Fibroblast of skin of left biceps (primary cell): ENCODE measurements around the gene MYZAP.

Experiments used
- DNase-seq, 2 experiments: peaks; one replicate each; pipeline ENCODE4 v3.0.0-alpha.2; 2013; ENCODE audit warnings: low read depth in 2 of 2

Gene MYZAP

DNA sequence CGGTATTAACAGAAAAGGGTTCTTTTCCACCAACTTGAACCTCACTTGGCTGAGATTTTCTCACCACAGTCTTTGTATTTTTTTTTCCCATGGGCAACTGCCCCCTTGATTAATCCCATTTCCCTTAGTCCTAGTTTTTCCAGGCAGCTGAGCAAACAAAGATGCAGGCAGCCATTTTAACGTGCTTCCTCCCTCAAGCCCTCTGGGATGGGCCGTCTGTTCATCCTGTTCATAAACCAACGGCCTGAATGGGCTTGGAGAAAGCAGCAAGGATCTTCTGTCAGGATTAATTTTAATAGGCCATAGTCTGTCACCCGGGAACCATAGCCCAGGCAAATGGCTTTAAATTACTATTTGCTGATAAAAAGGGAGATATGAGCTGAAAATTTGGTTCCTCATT, 104.4 kb downstream of the MYZAP start:
- DNase-seq = no peak

DNA sequence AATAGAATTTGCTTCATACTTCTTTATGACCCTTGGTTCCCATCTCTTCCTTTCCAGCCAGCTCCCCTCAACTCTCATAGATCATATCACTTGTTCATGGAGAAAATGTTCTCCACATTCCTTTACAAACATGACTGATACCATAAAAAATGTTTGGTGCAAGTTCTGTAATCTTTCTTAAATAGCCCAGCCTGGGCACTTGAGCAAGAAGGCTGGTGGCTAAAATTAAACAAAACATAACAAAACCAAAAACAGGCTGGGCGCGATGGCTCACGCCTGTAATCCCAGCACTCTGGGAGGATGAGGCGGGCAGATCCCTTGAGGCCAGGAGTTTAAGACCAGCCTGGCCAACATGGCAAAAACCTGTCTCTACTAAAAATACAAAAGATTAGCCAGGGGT, 105.9 kb downstream of the MYZAP start:
- no peak for DNase-seq

DNA sequence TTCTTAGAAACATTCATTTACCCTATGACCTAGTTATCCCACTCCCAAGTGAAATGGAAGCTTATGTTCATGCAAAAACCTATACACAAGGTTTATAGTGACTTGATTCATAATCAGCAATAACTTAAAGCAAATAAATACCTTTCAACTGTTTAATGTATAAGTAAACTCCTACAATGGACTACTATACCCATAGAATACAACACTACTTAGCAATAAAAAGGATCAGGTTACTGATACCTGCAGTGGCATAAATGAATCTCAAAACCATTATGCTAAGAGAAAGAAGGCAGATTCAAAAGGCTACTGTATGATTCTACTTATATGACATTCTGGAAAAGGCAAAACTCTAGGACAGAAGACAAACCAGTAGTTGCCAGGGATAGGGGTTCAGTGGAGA, 106.5 kb downstream of the MYZAP start:
- no peak for DNase-seq

DNA sequence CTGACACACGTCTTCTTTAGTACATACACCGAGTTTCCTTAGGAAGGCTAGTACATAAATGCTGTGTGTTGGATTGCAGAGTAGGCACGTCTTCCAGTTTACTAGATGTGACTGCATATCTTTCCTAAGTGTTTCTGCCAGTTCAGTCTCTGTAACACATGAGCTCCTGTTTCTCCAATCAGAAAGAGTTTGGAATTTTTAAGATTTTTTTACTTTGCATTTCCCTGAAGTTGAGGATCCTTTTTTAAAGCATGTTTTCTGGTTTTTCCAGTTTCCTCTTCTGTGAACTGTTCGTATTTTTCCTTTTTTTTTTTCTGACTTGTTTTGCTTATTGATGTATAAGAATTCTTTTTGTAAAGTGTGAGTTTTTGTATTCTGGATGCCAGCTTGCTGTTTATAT, 107.3 kb downstream of the MYZAP start:
- DNase-seq = no peak

DNA sequence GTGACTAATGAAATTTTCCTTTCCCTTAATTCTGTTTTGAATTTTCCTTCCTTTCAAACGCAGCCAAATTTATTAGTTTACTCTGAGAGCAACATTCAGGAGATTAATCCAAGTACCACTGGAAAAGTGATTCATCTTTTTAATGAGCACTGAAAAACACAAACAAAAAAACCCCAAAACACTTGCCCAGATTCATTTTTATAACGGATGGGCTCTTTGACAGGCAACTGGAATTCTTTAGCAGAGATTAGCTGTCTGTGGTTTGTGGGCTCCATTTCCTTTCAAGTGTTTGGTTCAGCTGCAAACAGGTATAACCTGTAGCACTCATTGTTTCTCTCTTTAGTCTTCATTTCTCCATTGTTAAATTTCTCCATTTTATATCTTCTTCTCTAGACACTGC, 111.7 kb downstream of the MYZAP start:
- DNase-seq = no peak

DNA sequence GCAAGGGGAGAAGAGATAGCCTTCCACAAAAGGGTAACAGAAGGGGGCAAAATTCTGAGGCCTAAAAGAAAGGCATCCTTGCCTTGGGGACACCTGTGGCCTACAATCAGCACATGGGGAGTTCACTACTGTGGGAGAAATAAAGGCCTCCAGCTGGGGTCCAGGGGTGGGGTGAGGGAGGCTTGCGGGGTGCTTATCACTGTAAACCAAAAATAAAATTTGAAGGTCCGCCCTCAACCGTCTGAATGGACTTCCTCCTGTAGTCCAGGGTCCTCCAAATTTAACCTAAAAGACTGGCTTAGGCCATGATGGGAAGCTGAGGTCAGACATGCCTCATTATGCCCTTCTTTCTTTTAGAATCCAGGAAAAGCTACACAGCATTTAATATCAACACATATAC, 112.7 kb downstream of the MYZAP start:
- DNase-seq = no peak

DNA sequence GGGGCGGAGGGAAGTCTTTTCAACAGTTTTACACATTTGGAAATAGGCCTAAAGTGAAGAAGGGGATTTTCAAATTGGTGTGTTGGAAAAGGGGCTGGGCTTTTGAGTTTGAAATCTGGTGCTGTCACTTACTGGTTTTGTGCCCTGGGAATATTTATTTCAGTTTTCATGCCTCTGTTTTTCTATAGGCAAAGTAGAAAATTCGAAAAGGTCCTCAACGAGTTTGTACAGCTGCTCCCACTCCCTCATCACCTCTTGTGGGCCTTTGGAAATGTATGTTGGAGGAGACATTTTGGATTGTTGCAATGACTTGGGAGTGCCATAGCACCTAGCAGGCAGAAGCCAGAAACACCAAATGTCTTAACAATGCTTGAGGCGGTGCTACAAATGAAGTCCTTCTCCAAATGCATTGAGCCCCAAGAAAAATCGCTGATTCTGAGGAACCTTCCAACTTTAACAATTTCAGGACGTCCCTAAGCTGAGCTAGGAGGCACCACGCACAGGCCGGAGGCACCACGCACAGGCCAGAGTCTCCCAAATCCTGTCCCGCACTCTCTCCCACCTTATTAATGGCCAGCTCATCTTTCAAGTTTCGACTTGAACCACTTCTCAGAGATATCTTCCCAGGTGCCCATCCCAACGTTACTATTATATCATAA, 114.2 kb downstream of the MYZAP start:
- DNase-seq = no peak

DNA sequence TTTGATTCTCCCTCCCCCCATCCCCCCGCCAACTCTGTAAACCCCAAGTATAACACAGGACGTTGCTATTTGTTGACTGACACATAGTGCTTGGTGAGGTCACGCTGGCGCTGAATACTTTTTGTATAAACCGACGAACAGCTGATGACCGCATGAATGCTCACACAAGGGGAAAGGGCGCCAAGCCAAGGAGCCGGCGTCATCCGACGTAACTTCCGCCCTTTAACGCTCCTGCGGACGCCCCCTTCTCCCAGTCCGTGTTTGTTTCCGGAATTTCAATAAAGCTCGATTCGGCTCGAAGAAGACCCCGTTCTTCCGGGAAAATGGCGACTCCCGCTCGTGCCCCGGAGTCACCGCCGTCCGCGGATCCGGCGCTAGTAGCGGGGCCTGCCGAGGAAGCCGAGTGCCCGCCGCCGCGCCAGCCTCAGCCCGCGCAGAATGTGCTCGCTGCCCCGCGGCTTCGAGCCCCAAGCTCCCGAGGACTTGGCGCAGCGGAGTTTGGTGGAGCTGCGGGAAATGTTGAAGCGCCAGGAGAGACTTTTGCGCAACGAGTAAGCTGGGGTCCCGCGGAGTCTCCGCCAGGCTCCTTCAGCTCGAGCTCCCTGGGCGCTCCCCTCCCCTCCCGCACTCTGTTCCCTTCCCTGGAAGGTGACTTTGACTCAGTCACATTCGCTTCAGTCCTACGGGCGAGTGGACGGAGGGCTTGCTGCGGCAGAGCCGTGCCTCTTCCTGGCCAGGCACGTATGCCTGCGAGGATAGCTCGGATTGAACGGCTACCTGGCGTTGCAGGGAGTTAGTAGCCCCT, 114.9 kb downstream of the MYZAP start, which contains the start of gene POLR2M:
POLR2M (plus strand) TSS at position 310 of the 805 bp plus-strand sequence; CDS start at position 439, 129 bp downstream.
- peak; percentile 95 to 96 for DNase-seq

DNA sequence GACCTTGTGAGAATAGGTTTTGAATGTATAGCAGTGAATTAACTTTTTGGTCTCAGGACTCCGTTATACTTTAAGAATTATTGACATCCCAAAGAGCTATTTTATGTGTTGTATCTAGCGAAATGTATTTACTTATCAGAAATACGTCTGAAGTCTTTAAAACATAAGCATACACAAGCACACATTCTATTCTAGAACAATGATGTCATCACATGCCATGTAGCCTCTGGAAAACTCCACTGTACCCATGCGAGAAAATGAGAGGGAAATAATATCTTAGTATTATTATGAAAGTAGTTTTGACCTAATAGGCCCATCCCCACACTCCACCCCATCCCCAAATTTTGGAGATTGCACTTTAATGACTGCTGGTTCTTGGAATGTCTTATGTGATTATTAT, 116.3 kb downstream of the MYZAP start:
- no peak for DNase-seq

DNA sequence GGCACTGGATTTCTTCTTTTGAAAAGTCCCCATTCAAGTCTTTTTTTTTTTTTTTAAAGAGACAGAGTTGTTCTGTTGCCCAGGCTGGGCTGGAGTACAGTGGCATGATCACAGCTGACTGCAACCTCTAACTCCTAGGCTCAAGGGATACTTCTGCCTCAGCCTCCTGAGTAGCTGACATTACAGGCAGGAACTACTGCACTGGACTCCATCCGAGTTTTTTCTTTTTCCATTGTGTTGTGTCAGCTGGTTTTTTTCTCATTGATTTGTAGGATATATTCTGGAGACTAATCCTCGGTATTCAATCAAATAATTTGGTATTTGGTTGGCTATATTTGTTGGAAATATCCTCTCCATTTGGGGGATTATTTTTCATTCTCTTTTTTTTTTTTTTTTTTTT, 126.6 kb downstream of the MYZAP start:
- no peak for DNase-seq

DNA sequence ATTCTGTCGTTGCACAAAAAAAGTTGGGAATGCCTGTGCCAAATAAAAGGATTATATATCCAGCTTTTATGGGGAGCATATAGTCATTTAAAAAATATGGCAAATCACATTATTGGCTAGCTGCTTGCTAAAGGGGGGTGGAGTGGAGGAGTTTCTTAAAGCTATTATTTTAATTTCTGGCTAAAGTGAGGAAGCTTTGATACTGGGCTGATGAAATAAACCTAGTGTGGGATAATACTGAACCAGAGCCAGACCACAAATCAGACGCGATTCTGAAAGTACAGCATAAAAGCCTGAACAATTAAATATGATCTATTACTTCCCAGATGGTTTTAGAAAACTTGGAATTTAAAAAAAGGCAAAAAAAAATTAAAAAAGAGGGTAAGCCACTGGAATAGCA, 129.2 kb downstream of the MYZAP start:
- DNase-seq = peak; percentile 69 to 76

DNA sequence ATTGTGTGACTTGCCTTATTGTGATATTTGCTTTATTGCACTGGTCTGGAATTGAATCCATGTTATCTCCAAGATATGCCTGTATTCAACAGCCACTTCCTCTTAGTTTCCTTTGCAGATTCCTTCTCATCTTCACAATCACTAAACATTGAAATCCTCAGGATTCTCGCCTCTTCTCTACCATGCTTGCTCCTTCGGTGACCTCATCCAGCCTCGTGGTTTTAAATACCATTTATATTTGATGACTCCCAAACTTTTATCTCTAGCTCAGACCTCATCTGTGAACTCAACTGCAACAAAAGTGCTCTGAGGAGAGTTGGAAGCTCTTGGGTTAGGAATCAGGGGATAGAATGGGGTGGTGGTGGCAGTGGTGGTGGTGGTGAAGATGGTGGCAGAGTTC, 134.7 kb downstream of the MYZAP start:
- no peak for DNase-seq

DNA sequence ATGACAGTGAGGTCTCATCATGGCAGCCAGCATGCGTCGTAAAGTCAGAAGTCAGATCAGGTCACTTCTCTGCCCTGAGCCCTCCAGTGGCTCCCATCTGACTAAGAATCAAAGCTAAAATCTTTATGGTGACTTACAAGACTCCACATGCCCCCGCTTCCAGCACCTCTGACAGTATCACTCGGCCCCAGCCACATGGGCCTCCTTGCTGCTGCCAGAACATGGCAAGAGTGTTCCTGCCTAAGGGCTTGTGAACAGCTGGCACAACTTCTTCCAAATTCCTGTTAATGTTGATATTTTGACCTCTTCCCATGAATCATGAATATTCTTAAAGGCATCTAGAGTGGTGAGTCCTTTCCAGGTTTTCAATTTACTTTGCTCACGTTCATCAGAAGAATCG, 135.3 kb downstream of the MYZAP start:
- DNase-seq = no peak

DNA sequence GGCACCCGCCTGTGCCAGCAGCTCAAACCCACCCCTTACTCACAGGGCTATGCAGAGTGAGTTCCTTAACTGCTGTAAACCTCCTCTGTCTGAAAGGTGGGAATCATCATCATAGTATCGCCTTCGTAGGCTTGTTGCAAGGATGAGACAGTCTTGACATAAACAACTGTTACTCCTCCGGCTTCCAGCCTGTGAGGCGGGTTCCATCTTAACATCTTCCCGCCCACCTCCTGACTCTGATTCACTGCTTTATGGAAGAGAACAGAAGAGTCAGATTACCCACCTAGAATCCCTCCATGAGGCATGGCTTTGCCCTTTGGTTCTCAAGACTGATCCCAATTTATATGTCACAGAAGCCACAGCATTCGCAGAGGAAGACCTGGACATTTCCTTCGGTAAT, 136.7 kb downstream of the MYZAP start:
- DNase-seq = no peak

DNA sequence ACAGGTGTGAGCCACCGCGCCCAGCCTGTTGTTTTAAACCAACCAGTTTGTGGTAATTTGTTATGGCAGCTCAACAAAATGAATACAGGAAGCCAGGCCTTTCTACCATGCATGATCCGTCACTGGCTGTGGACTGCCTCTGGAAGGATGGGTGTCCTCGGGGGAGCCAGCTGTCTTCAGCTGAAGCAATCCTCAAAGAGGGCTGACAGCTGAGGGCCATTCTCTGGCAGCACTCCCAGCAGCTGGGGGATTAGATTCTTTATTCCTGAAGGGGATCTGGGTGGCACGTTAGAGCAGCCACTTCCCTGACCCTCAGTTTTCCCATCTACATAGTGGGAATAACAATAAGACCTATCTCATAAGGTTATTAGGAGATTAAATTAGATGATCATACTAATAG, 139.2 kb downstream of the MYZAP start:
- DNase-seq = no peak

DNA sequence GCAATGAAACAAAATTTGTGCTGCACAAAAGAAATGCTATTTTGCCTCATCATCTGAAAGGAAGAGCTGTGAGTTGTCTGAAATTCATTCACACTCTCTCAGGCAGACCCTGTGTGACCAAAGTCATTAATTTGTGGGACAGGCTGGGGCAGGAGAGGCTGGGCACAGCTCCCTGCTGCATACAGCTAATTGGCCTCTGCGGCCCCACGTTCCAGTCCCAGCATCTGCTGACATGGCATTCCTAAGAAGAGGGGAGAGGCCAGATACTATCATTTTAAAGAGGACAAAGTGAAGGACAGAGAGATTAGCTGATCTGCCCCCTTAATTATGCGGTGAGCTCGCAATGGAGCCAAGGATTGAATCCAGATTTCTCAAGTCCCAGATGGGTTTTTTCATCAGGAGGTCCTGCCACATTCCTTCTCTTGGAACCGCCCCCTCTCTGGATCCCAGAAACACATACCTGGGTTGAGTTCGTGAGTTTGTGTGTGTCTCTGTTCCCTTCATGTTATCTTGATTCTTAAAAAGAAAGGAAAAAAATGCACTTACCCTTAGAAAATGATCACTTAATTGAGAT, 139.9 kb downstream of the MYZAP start:
- DNase-seq = no peak

DNA sequence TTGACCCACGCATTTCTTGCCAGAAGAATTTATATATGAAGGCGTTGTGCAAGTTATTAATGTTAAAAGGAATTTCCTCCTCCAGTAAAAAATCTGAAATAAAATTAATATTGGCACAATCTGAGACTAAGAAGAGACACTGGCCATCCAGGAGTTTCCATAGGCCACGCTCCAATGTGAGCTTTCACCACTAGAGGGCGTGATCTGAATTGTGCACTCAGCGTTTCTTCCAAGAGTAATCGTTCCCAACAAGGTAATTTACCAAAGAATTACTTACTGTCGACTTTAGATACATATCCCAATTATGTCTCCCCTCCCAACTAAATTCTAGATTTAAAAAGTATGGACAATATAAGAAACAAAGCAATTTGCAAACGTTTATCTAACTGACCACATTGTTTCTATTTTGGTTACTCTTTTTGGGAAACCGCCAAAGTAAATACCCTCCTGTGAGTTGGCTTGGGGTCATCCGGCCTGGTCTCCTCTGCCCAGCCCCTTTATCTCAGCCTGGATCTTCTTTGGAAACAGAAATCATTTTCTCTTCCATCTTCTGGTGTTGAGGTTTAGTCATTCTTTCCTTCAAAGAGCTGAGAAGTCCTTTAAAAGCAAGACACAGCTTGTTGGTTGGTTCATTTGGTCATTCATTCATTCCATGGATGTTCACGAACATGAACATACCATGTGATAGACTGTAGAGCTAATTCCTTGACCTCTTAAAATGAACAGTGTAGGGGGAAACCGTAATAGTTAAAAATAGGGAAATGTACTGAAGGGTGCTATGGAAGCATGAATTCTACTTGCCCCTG, 141.0 kb downstream of the MYZAP start:
- no peak for DNase-seq

DNA sequence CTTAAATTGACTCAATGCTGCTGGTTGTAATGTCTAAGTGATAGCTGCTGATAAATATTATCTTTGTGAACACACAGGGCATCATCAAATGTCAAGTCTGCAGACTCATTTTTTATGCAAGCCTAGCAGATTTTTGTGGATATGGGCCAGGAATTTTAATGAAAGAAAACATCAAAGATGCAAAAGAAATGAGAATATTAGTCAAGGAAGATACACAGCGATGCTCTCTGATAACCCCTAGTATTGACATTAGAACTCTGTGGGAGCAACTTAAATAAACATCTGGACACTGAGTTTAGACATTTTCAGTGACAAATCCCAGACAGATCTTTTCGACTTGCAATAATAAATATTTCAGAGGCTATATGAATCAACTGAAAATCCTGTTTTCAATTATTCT, 143.2 kb downstream of the MYZAP start:
- DNase-seq = no peak
